SK-N-SH treated with all-trans-retinoic acid at 6 μM for 48 hours (cell line): ENCODE results near the gene SLC25A39.

Source experiments
- GLIS3 ChIP-seq: fragments of 250-450 bp; sonication (Bioruptor Pico); IDR thresholded peaks from 2 replicates; pipeline ENCODE4 v1.5.0; 2020; ENCODE audit warnings: mild to moderate bottlenecking, moderate library complexity
- TOX ChIP-seq: fragments of 250-450 bp; sonication (Bioruptor Pico); IDR thresholded peaks from 2 replicates; pipeline ENCODE4 v1.8.0; 2021; ENCODE audit warnings: mild to moderate bottlenecking, moderate library complexity, borderline replicate concordance

DNA sequence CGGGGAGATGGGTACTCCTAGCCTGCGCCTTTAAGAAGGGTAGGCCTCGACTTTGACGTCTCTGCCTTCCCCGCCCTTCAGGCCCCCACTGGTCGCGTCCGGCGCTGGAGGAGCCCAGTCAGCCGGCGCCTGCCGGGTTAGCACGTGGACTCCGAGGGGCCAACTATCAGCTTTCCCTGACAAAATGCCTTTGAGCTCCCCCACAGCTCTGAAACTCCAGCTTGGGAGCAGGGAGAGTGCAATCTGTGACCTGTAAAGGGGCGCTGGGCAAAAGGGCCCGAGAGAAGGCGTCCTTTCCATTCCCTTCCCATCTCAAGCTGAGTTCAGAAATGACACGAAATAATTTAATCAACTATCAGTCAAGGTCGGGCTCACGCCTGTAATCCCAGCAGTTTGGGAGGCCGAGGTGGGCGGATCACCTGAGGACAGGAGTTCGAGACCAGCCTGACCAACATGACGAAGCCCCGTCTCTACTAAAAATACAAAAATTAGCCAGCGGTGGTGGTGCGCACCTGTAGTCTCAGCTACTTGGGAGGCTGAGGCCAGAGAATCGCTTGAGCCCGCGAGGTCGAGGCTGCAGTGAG lies 2.3 kb upstream of the SLC25A39 start:
- TF ChIP-seq TOX (CRISPR knock-in tag) = no peak
- TF ChIP-seq GLIS3 (CRISPR knock-in tag) = no peak
